Neural progenitor cell (in vitro differentiated cells): Measurements from ENCODE around the gene CPNE2.

ENCODE experiments used
- CTCF ChIP-seq: fragments of 200-600 bp; sonication (generic); IDR thresholded peaks from 2 replicates; pipeline ENCODE4 v1.5.1; 2017; ENCODE audit warnings: antibody characterized with exemption, mild to moderate bottlenecking
- EZH2 ChIP-seq: fragments of 200-600 bp; sonication (generic); IDR thresholded peaks from 2 replicates; pipeline ENCODE4 v1.6.1; 2017; ENCODE audit warnings: antibody characterized with exemption, mild to moderate bottlenecking, moderate library complexity
- EZH2phosphoT487 ChIP-seq: fragments of 200-600 bp; sonication (generic); IDR thresholded peaks from 2 replicates; pipeline ENCODE4 v1.6.1; 2017; ENCODE audit warnings: antibody characterized with exemption

- TF ChIP-seq CTCF (no peak), EZH2 (no peak), EZH2phosphoT487 (no peak)
Measured at GRCh38 chr16:57051696-57052228, 40.6 kb upstream of the CPNE2 start.
